GM15510 (cell line): ENCODE data around the gene TLE2.

Experiments used
- POLR2A ChIP-seq: IDR thresholded peaks from 3 replicates; pipeline ENCODE4 v1.6.1; 2011; ENCODE audit warnings: borderline replicate concordance; ENCODE audit not compliant: insufficient read length; ENCODE audit errors: extremely low read depth

Gene TLE2

DNA sequence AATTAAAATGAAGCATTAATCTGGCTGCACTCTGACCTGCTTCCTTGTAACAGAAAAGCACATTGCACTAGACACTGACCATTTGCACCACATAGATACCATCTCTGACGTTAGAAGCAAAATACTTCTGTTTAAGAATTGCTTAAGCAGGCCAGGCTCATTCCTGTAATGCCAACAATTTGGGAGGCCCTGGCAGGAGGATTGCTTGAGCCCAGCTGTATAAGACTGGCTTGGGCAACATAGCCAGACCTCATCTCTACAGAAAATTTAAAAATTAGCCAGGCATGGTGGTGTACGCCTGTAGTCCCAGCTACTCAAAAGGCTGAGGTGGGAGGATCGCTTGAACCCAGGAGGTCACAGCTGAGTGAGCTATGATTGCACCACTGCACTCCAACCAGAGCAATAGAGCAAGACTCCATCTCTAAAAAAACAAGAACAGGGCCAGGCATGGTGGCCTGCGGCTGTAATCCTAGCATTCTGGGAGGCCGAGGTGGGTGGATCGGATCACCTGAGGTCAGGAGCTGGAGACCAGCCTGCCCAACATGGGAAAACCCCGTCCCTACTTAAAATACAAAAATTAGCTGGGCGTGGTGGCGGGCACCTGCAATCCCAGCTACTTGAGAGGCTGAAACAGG lies 58.8 kb downstream of the TLE2 start:
- no peak for TF ChIP-seq POLR2A

DNA sequence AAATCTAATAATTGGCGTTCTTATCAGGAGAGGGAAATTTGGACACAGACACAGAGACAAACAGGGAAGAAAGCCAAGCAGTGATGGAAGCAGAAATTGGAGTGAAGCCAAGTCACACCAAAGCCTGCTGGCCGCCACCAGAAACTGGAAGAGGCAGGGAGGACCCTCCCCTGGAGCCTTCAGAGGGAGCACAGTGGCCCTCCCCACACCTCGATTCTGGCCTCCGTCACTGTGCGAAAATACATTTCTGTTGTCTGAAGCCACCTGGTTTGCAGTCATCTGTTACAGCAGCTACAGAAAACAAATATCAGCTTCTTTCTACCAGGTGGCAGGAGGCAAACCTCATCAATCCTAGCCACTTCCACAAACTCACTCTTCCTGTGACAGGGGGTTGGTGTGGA lies 60.0 kb downstream of the TLE2 start:
- no peak for TF ChIP-seq POLR2A

DNA sequence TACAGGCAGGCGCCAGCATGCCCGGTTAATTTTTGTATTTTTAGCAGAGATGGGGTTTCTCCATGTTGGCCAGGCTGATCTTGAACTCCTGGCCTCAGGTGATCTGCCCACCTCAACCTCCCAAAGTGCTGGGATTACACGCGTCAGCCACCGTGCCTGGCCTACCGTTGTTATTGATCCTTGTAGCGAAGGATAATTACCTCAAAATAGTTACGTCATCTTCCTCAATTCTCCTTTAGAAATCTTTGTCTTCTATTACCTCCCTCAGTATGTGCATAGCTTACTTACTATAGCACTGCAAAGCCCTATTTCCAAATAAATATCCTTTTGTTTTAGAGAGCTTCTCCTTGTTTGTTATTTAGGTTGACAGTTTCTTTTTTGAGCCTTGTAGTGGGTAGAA lies 61.1 kb downstream of the TLE2 start:
- TF ChIP-seq POLR2A: no peak

DNA sequence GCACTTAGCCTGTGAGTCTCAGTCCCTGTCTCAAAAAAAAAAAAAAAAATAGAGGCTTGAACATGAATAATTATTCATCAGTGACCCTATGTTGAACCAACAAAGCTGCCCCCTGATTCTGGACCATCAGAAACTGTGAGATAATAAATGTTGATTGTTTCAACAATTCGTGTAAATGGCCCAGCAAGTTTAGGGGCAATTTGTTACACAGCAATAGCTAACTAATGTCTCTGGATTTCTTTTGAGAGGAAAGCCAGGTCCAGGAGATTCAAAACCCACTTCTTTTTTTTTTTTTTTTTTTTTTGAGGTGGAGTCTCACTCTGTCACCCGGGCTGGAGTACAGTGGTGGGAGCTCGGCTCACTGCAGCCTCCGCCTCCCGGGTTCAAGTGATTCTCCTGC lies 64.2 kb downstream of the TLE2 start:
- no peak for TF ChIP-seq POLR2A

GRCh38 chr19:2963122-2963521 lies 66.0 kb downstream of the TLE2 start:
- TF ChIP-seq POLR2A: no peak

DNA sequence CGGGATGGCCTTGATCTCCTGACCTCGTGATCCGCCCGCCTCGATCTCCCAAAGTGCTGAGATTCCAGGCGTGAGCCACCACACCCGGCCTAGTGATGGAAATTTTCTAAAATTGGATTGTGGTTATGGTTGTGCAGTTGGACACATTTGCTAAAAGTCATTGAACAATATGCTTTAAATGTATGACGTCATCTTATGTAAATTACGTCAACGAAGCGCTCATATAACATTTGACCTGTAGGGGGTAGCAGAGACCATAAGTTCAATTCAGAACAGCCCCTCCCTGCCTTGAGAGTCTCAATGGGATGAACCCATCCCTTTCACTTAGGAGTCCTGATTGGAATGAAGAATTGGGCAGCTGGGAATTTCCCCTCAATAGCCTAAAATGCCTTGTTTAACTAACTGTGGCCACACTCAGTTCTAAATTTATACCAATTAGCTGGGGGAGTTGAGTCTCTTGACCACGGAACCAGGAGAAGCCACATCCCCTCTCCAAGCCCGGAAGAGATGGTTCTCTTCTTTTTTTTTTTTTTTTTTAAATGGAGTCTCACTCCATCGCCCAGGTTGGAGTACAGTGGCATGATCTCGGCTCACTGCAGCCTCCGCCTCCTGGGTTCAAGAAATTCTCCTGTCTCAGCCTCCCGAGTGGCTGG lies 66.9 kb downstream of the TLE2 start:
- no peak for TF ChIP-seq POLR2A

DNA sequence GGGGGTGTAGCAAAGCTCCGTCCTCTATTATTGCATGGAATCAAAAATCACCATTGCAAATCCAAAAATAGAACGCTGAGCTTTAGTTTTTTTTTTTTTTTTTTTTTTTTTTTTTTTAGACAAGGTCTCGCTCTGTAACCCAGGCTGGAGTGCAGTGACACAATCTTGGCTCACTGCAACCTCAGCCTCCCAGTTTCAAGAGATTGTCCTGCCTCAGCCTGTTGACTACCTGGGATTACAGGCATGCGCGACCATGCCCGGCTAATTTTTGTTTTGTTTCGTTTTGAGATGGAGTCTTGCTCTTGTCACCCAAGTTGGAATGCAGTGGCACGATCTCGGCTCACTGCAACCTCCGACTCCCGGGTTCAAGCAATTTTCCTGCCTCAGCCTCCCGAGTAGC lies 69.0 kb downstream of the TLE2 start:
- TF ChIP-seq POLR2A: no peak

GRCh38 chr19:2957160-2957559 lies 71.9 kb downstream of the TLE2 start:
- TF ChIP-seq POLR2A: no peak

- no peak for TF ChIP-seq POLR2A
Observed at GRCh38 chr19:2952953-2953481, 76.1 kb downstream of the TLE2 start.

DNA sequence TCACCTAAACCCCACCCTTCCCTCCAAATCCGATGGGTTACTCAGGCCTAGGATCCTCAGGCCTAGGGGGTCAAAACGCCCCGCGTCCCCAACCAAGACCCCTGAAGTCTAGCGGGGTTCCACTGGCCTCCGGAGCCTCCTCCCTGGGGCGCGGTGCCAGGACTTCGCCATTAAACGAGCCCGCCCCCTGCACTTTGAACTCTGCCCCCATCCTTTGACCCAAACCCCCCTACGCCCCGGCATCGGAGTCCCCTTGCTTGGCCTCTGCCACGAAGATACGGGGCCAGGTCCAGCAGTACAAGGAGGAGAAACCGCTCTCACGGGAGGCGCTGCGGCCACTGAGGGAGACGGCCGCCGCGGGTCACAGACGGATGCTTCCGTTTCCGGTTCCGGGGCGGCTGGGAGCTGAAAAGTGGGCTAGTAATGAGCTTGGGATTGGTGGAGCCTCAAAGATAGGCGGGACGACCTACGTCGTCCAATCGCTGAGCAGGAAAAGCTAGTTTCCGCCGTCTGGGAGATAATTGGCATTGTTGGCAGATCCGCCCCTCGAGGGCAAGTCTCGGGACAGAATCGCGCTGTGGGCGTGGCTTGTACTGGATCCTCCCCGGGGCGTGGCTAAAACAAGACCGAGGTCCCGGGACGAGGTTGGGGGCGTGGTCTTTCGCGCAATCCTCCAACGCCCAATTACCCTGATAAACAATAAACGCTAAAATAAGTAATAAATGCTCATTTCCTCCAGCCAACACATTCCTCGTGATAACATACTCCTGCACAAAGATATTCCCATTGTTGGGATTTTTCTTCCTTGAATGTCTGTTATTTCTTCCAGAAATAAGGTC lies 78.6 kb downstream of the TLE2 start:
- TF ChIP-seq POLR2A: peak; percentile 95

DNA sequence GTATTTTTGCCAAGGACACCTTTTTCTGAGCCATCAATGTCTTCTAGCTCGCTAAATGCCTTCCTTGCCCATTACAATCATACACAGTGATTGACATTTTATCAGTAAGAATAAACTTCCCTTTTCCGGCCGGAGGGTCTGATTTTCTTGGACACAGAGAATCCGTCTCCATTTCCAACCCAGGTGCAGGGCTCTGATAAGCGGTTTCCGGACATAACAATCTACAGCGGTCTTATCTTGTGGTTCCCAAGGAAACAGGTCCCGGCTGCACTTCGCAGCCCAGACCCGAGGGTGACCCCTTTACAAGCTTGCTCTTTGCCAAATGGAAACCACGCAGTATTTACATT lies 79.2 kb downstream of the TLE2 start:
- TF ChIP-seq POLR2A: no peak
